Putamen (tissue), 1 donor: ENCODE results near the gene KRT74.

Experiments
- DNase-seq: peaks from one replicate; pipeline ENCODE4 v3.0.0-alpha.2; 2016; ENCODE audit warnings: low spot score

KRT74 gene

GRCh38 chr12:52537101-52537500 is 36.5 kb downstream of the KRT74 start:
- no peak for DNase-seq

GRCh38 chr12:52535574-52535973 is 38.1 kb downstream of the KRT74 start:
- DNase-seq = no peak

GRCh38 chr12:52534482-52534881 is 39.2 kb downstream of the KRT74 start:
- DNase-seq = no peak

GRCh38 chr12:52533686-52534470 is 39.8 kb downstream of the KRT74 start:
- DNase-seq = no peak

GRCh38 chr12:52532636-52533035 is 41.0 kb downstream of the KRT74 start:
- no peak for DNase-seq

GRCh38 chr12:52531566-52532300 is 41.9 kb downstream of the KRT74 start:
- no peak for DNase-seq

GRCh38 chr12:52530905-52531304 is 42.7 kb downstream of the KRT74 start:
- no peak for DNase-seq

GRCh38 chr12:52530366-52530765 is 43.3 kb downstream of the KRT74 start:
- no peak for DNase-seq

- no peak for DNase-seq
These were observed 43.8 kb downstream of the KRT74 start for GRCh38 chr12:52529846-52530245.

- DNase-seq = no peak
These were observed 44.2 kb downstream of the KRT74 start for GRCh38 chr12:52529417-52529816.

GRCh38 chr12:52528641-52529143 is 45.0 kb downstream of the KRT74 start:
- peak; percentile 79 for DNase-seq

GRCh38 chr12:52527121-52527800 is 46.4 kb downstream of the KRT74 start:
- DNase-seq = no peak

- DNase-seq = no peak
These were observed 47.1 kb downstream of the KRT74 start for GRCh38 chr12:52526511-52526951.

GRCh38 chr12:52525661-52526499 is 47.8 kb downstream of the KRT74 start:
- DNase-seq = no peak

- no peak for DNase-seq
These were observed 48.6 kb downstream of the KRT74 start for GRCh38 chr12:52524898-52525591.

- DNase-seq = no peak
These were observed 49.3 kb downstream of the KRT74 start for GRCh38 chr12:52524241-52524897.

- DNase-seq = no peak
These were observed 49.8 kb downstream of the KRT74 start for GRCh38 chr12:52523824-52524223.

GRCh38 chr12:52522346-52523011 is 51.2 kb downstream of the KRT74 start:
- DNase-seq = no peak

GRCh38 chr12:52521568-52522266 is 51.9 kb downstream of the KRT74 start:
- DNase-seq = no peak
